OCI-M1 (cell line): ENCODE measurements around the gene FAM83F.
"Not testable (repeated sequence)": the region's sequence is repeated elsewhere in the genome, so short reads cannot be mapped to it uniquely, and the experiment has no call there.

Experiments
- DNase-seq: peaks from one replicate; lab custom pipeline; 2025; lab: John Stamatoyannopoulos, UW

Gene FAM83F

DNA sequence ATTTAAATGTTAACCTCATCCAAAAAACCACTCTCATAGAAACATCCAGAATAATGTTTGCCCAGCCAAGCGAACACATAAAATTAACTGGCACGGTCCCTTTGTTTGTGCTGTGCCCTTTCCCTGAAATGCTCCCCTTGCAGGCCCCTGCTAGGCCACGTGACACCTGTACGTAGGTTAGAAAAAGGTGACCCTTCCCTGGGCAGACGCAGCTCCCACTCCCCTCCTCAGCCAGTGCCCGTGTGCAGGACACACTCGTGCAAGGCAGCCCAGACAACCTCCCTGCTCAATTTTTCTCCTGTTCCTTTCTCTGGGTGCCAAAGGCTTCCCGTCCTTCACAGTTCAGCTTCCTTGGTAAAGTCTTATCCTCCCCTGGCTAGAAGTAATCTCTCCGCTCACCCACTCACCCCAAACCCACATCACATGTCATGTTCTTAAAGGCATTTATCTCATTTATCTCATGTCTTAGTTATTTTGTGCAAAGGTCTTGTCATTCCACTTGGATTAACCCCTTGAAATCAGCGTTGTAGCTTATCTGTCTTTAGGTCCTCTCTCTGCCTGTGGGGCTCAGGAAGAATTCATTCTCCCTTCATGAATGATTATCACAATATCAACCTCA is 20.7 kb downstream of the FAM83F start:
- DNase-seq, result peak; percentile 34

DNA sequence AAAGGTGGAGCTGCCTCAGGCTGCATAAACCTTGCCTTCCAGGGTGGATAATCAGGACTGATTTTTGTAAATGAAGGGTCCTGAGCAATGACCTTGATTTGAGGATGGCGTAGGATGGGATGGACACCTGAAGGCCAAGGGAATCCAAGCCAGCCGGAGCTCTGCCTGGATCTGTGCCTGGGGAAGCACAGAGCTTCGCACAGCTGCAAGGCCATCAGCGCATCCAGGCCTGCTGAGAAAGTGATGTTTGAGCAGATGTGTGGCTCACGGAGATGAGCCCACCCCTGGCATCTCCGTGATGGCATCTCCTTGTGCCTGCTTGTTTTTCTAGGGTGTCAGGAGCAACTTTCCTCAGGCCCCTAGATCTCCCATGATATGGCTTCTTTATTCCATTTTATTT is 23.3 kb downstream of the FAM83F start:
- no peak for DNase-seq

DNA sequence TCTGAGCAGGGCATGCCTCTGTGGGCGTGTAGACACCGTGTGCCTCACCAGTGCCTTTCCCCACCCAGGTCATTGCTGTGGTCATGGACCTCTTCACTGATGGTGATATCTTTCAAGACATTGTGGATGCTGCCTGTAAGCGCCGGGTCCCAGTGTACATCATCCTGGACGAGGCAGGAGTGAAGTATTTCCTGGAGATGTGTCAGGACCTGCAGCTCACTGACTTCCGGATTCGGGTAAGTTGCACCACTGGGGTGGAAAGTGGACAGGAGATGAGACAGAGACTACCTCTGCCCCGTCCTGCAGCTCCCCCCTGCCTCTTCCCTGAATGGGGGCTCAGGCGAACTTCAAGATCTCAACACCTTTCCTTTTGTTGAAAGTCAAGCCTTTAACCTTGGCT is 24.3 kb downstream of the FAM83F start:
- no peak for DNase-seq

GRCh38 chr22:40020956-40021355 is 26.2 kb downstream of the FAM83F start:
- no peak for DNase-seq

GRCh38 chr22:40021401-40022000 is 26.7 kb downstream of the FAM83F start:
- DNase-seq, result no peak

GRCh38 chr22:40022536-40023240 is 27.9 kb downstream of the FAM83F start:
- DNase-seq, result no peak

GRCh38 chr22:40023341-40023841 is 28.6 kb downstream of the FAM83F start:
- DNase-seq, result no peak

- DNase-seq, result peak; percentile 84
Observed at GRCh38 chr22:40024201-40025061, 29.7 kb downstream of the FAM83F start.

DNA sequence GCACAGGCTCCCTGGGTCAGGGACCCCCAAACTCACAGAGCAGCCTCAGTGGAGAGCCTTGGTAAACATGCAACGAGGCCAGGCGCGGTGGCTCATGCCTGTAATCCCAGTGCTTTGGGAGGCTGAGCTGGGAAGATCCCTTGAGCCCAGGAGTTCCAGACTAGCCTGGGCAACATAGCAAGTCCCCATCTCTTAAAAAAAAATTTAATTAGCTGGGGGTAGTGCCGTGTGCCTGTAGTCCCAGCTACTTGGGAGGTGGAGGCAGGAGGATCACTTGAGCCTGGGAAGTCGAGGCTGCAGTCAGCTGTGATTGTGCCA is 30.3 kb downstream of the FAM83F start:
- not testable (repeated sequence) for DNase-seq

DNA sequence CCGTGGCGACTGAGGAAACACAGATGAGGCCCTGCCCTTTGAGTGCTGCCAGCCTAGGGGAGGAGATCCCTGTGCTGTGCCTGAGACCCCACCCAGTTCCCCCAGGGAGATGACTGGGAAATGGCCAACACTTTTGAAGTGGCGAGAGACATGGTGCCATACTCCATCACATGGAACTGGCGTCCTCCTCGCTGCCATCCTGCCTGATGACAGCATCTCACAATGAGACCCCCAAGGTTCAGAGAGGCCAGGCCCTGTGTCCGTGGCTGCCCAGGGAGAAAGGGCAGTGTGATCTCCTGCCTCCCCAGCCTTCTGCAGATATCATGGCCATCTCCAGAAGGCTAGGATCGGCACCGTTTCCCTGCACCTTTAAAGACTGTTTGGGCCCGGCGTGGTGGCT is 31.1 kb downstream of the FAM83F start:
- no peak for DNase-seq

GRCh38 chr22:40026641-40027040 is 31.9 kb downstream of the FAM83F start:
- DNase-seq, result no peak

DNA sequence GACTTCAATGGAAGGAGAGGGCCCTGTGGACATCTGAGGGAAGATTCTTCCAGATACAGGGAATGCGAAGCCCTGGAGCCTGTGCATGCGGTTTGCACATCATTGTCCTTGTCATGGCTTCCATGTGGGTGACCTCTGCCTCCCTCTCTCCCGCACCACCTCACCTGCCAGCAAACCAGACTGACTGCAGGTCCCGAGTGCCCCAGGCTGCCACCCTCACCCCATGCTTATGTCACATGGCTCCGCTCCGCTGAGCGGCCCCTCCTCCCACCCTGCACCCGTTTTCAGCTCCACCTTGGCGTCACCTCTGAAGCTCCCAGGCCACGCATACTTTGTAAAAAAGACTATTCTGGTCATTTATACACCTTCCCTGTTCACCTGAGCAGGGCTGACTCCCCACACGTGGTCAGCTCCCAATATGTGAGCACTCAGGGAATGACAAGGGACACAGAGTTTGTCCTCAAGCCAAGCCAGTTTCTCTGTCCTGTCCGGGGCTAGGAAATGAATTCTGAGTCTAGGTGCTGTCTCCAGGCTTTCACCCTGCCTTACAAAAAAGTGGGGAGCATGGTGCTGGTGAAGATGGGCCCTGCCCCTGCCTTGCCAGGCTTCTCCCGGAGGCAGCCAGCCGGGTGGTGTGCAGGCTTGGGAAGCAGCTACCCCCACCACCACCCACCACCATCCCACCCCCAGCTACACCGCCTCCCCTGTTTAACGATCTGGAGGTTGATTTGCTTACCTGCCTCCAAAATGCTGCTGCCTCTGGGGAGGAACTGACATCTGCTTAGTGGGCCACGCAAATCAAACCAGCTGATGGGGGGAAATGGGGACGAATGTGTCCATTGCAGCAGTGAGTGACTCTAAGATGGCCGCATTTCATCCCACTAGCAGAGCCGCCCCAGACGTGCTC is 32.7 kb downstream of the FAM83F start:
- no peak for DNase-seq

DNA sequence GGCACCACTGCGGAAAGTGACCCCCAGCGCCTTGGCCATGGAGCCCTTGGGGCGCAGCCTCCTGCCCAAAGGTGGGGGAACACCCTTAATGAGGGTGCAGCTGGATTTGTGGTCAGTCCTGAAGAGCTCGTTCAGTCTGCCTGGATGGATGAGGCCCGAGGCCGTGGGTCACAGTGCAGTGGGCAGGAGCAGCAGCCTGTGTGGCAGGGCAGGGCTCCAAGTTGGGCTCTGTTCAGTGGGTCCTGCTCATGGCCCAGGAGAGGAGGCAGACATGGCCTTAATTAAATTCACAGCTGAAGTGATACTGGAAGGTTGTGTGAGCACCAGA is 33.3 kb downstream of the FAM83F start:
- DNase-seq, result no peak

- DNase-seq, result no peak
Observed at GRCh38 chr22:40029189-40029890, 34.6 kb downstream of the FAM83F start.

DNA sequence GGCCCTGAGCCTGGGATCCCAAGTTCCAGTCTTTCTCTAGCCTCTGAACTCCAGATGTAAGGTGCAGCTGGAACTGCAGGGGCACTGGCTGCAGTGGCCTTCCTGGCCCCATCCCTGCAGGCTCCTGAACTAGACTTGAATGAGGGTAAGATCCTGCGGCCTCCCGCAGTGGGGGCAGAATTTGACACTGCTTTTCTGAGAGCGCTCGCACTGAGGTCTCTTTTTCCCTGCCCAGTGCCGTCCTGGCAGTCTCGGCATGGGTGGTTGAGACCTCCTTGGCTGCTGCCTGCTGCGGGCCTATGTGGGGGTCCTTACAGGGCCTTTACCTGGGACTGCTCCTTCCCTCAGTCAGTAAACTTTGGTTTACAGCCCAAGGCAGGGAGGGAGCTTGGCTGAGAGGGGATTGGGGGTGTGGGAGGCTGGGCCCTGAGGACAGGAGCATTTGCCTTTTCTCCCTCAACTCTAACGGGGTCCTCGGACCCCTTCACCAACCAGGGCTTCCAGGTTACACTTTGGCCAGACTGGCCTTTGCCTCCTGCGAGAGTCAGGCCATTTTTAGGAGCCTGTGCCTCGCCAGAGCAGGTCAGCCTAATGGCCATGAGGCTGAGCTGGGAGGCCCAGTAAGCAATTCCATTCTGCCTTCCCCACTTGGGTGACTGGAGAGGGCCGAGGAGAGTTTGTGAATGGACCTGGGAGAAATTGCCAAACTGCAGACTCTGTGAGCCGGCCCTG is 35.4 kb downstream of the FAM83F start:
- DNase-seq, result no peak

DNA sequence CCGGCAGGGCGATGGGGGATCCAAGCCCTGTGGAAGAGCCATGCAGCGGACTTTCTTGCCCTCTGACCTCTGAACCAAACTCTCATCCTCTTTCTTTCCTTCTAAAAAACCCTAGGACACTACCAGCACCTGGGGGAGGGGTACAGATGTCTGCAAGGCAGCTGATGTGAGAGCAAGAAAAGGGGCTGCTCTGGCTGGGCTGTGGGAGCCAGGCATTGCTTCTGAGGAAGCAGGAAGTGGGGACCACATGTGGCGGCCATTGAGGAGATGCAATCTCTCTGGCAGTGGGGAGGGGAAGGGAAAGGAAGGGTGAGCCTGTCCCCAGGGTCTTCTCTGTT is 36.0 kb downstream of the FAM83F start:
- DNase-seq, result no peak

DNA sequence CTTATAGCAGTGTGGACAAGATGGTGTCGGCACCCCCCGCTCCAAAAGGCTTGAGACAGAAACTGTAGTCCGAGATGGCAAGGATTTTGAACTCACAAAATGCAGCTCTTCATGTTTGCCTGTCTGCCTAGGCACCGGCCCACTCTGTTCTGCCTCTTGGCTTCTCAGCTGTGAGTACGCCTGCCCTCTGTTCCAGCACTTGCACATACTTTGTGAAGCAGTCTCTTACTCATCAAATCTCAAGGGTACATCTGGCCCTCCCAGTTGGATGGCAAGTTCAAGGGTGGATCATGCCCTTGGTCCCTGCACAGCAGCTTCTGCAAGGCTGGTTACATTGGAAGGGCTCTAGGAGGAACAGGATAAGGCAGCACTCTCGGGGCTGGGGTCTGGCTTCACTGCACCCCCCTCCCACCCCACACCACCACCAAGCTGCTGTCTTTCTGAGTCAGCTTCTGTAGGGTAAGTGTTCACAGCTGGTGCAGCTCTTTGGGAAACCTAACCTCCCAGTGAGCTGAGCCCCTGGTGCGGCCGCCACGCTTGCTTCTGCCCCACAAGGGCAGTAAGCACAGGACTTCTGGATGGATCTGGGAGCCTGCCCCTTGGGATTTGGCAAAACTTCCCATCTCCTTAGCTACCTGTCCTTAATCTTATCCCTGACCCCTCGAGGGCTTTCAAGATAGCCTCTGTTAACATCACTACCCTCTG is 37.2 kb downstream of the FAM83F start:
- DNase-seq, result no peak

GRCh38 chr22:40033586-40034380 is 39.0 kb downstream of the FAM83F start:
- no peak for DNase-seq

DNA sequence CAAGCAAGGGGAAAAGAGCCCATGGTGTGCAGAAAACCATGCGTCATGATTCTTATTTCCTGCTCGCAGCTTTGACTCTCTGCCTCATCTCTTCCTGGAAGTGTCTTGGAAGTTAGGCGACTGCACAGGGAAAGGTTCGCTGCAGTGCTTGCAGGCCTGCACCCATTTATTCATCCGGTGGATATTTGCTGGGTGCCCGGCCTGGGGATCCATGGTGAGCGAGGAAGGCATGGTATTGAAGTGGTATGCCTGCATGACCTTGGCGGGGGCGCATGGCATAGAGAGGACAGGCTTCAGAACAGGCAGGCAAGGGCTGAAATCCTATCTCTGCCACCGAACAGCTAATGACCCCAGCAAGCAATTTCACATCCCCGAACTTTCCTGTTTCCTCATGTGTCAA is 40.6 kb downstream of the FAM83F start:
- DNase-seq, result no peak
